A549 (cell line): Measurements from ENCODE around the gene PIP5K1B.

Source experiments
- CTCF ChIP-seq: fragments of >200 bp; sonication (Bioruptor Twin); formaldehyde crosslinking; IDR thresholded peaks from 3 replicates; pipeline ENCODE4 v1.5.1; 2016
- HOXA7 ChIP-seq: fragments of 250-450 bp; sonication (Bioruptor Pico); IDR thresholded peaks from 2 replicates; pipeline ENCODE4 v1.5.0; 2020; ENCODE audit warnings: mild to moderate bottlenecking, moderate library complexity
- JUNB ChIP-seq: fragments of >200 bp; sonication (Bioruptor Twin); formaldehyde crosslinking; IDR thresholded peaks from 2 replicates; pipeline ENCODE4 v1.6.1; 2016
- MAX ChIP-seq: IDR thresholded peaks from 2 replicates; pipeline ENCODE4 v1.6.1; 2012
- NR3C1 ChIP-seq: fragments of >200 bp; sonication (Bioruptor Twin); formaldehyde crosslinking; IDR thresholded peaks from 3 replicates; pipeline ENCODE4 v1.6.1; 2017
- PHF8 ChIP-seq: fragments of 200-600 bp; sonication (generic); IDR thresholded peaks from 2 replicates; pipeline ENCODE4 v1.6.1; 2016; ENCODE audit warnings: low read depth, mild to moderate bottlenecking, antibody characterized with exemption, moderate library complexity, borderline replicate concordance
- POLR2A ChIP-seq: IDR thresholded peaks from 2 replicates; pipeline ENCODE4 v1.6.1; 2012; ENCODE audit warnings: mild to moderate bottlenecking, low read length
- RARB ChIP-seq: fragments of 250-450 bp; sonication (Bioruptor Pico); IDR thresholded peaks from 2 replicates; pipeline ENCODE4 v1.8.0; 2021; ENCODE audit warnings: mild to moderate bottlenecking, moderate library complexity
- RCOR1 ChIP-seq: fragments of 150-350 bp; IDR thresholded peaks from 2 replicates; pipeline ENCODE4 v1.6.1; 2014; ENCODE audit warnings: antibody characterized with exemption, low read length, low read depth
- RNF2 ChIP-seq: fragments of 200-600 bp; sonication (generic); IDR thresholded peaks from 2 replicates; pipeline ENCODE4 v1.6.1; 2016; ENCODE audit warnings: low read depth, mild to moderate bottlenecking, antibody characterized with exemption, moderate library complexity, borderline replicate concordance

GRCh38 chr9:69036799-69037198 lies 331.8 kb downstream of the PIP5K1B start:
- TF ChIP-seq PHF8 (no peak), POLR2A (no peak), RARB (CRISPR knock-in tag) (no peak), CTCF (no peak), RNF2 (no peak), NR3C1 (no peak), MAX (no peak), HOXA7 (CRISPR knock-in tag) (no peak), JUNB (no peak), RCOR1 (no peak)
